Measurements from ENCODE around the gene CACNA1E. TPM values are rescaled to one million over a fixed set of nuclear protein-coding genes. Genes with fewer than 3 reads are reported as not detected.

Gene CACNA1E
- total and polyA plus RNA-seq, 2 experiments from 2014 or later = 0.32 to 1.1 TPM

GRCh38 chr1:181626279-181626938, 143.1 kb downstream of the CACNA1E start:
- Mint-ChIP-seq H3K4me1 (peaks cover 9% of the 10 kb centered on the region; the same call in 2 of the 3 replicates), H3K36me3 (ENCODE audit: low read depth) (no peaks in the 10 kb centered on the region), H3K9me3 (no peaks in the 10 kb centered on the region), H3K4me3 (no peak overlapping the region), H3K27ac (no peak overlapping the region), H3K27me3 (ENCODE audit: insufficient read depth, low read depth, poor library complexity) (peaks cover 1% of the 10 kb centered on the region)
- Histone ChIP-seq H3K4me1 (ENCODE audit: insufficient read depth) (no peaks in the 10 kb centered on the region), H2AFZ (no peak overlapping the region), H3K27me3 (ENCODE audit: insufficient read depth) (no peaks in the 10 kb centered on the region), H3K36me3 (ENCODE audit: insufficient read depth) (no peaks in the 10 kb centered on the region), H3K4me3 (no peak overlapping the region), H3K9me2 (ENCODE audit: insufficient read depth) (peaks cover 3% of the 10 kb centered on the region; the same call in 1 of the 2 replicates), H3K27ac (ENCODE audit: low read depth) (no peak overlapping the region), H3F3A (replicated peaks; ENCODE audit: low read depth) (no peaks in the 10 kb centered on the region), H3K4me2 (no peak overlapping the region), H3K79me2 (replicated peaks; ENCODE audit: insufficient read depth) (no peaks in the 10 kb centered on the region), H4K20me1 (replicated peaks; ENCODE audit: insufficient read depth) (no peaks in the 10 kb centered on the region)
- TF ChIP-seq CREB1 (CRISPR knock-in tag; IDR thresholded peaks at IDR 0.05; ENCODE audit: low read depth) (no peak), REST (IDR thresholded peaks at IDR 0.05; ENCODE audit: unreplicated experiment) (no peak), CTCF (conservative IDR thresholded peaks at IDR 0.05; ENCODE audit: low read depth in 2 of 2) (no peak), ETS1 (IDR thresholded peaks at IDR 0.05) (no peak), EZH2phosphoT487 (IDR thresholded peaks at IDR 0.05; ENCODE audit: unreplicated experiment) (no peak), POLR2AphosphoS5 (IDR thresholded peaks at IDR 0.05; ENCODE audit: low read depth) (no peak), ZNF114 (CRISPR knock-in tag; IDR thresholded peaks at IDR 0.05) (no peak), ZNF331 (CRISPR knock-in tag; IDR thresholded peaks at IDR 0.05; ENCODE audit: low read depth) (no peak), JUNB (IDR thresholded peaks at IDR 0.05; ENCODE audit: unreplicated experiment) (no peak), NANOG (IDR thresholded peaks at IDR 0.05; ENCODE audit: borderline replicate concordance) (no peak), EZH2 (IDR thresholded peaks at IDR 0.05; ENCODE audit: low read depth, unreplicated experiment) (no peak), ZNF462 (CRISPR knock-in tag; IDR thresholded peaks at IDR 0.05) (no peak), STAT1 (IDR thresholded peaks at IDR 0.05; ENCODE audit: unreplicated experiment) (no peak)
- DNase-seq (ENCODE audit: low spot score) = no peak
- ATAC-seq = no peak
